RWPE2 (cell line): ENCODE measurements around the gene MAPK14.
"Not testable (repeated sequence)": the region's sequence is repeated elsewhere in the genome, so short reads cannot be mapped to it uniquely, and the experiment has no call there.

Experiments
- ATAC-seq: fragments of 200-7000 bp; cut with Tn5 transposase; 3 replicates; pipeline ENCODE4 v1.9.1; 2021; ENCODE audit warnings: low read depth
- DNase-seq: peaks from one replicate; pipeline ENCODE4 v3.0.0-alpha.2; 2020; ENCODE audit warnings: low spot score
- H3K27ac ChIP-seq: fragments of 450-650 bp; 2 replicates; pipeline ENCODE4 v1.5.1; 2017; ENCODE audit warnings: mild to moderate bottlenecking; ENCODE audit not compliant: poor library complexity, severe bottlenecking
- H3K27me3 ChIP-seq: fragments of 250-450 bp; sonication (Bioruptor Pico); 2 replicates; pipeline ENCODE4 v1.5.1; 2021; ENCODE audit warnings: mild to moderate bottlenecking, moderate library complexity; ENCODE audit not compliant: insufficient read depth, poor library complexity, severe bottlenecking
- H3K36me3 ChIP-seq: fragments of 250-450 bp; sonication (Bioruptor Pico); 2 replicates; pipeline ENCODE4 v1.5.1; 2020; ENCODE audit warnings: low read depth, mild to moderate bottlenecking, moderate library complexity
- H3K4me1 ChIP-seq: fragments of 250-450 bp; sonication (Bioruptor Pico); 2 replicates; pipeline ENCODE4 v1.5.1; 2021; ENCODE audit warnings: mild to moderate bottlenecking, moderate library complexity; ENCODE audit not compliant: insufficient read depth, poor library complexity, severe bottlenecking
- H3K4me3 ChIP-seq: fragments of 250-450 bp; sonication (Bioruptor Pico); 2 replicates; pipeline ENCODE4 v1.5.1; 2021; ENCODE audit warnings: mild to moderate bottlenecking, moderate library complexity; ENCODE audit not compliant: severe bottlenecking
- H3K9me3 ChIP-seq: fragments of 250-450 bp; sonication (Bioruptor Pico); 2 replicates; pipeline ENCODE4 v1.5.1; 2021; ENCODE audit warnings: mild to moderate bottlenecking, moderate library complexity; ENCODE audit not compliant: severe bottlenecking
- CTCF ChIP-seq: fragments of 450-650 bp; IDR thresholded peaks from one replicate; pipeline ENCODE4 v1.5.1; 2017; ENCODE audit warnings: mild to moderate bottlenecking, moderate library complexity; ENCODE audit not compliant: poor library complexity, severe bottlenecking

The MAPK14 gene

DNA sequence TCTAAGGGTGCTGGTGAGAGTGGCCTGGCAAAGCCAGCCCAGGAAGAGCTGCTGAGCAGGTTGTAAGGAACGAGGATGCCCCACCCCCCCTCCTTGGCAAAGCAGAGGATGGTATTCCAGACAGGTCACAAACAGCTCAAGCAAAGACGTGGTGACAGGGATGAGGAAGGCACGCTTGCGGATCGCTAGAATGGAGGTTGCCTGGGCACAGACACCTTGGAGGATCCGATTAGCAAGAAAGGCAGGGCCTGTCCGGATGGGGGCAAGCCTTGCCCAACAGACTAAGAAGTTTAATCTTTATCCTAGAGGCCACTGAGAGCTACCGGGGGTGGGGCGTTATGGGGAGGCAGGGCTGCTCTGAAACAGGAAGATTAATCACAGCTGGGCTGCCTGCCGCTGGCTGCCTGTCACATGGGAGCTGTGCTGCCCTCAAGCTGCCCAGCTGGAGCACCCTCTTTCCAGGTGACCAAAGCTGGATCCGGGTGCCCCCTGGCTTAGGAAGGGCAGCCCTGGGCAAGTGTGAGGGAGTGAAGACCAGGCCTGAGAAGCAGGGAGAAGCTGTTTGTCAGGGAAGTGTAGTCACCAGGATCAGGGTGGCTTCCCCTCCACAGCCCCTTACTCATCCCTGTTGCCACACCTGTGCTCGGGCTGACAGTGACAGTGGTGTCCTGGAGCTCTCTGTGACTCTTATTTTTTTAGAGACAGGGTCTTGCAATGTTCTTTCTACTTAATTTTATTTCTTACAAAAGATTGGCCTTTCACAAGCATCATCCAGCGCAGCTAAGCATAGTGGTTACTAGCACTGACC lies 93.6 kb downstream of the MAPK14 start:
- H3K9me3 ChIP-seq = no peaks in the 10 kb centered on the region
- H3K4me1 ChIP-seq = peaks cover 13% of the 10 kb centered on the region
- no peak for DNase-seq
- peak; percentile 77 for ATAC-seq
- no peaks in the 10 kb centered on the region for H3K27me3 ChIP-seq
- peak overlapping the region; percentile 34 for H3K27ac ChIP-seq
- H3K4me3 ChIP-seq = no peak overlapping the region
- TF ChIP-seq CTCF = peak; percentile 13
- H3K36me3 ChIP-seq = no peaks in the 10 kb centered on the region

GRCh38 chr6:36121787-36122494 lies 94.3 kb downstream of the MAPK14 start:
- H3K36me3 ChIP-seq = no peaks in the 10 kb centered on the region
- peaks cover 18% of the 10 kb centered on the region for H3K4me1 ChIP-seq
- no peak for ATAC-seq
- DNase-seq = no peak
- H3K27me3 ChIP-seq = no peaks in the 10 kb centered on the region
- no peak overlapping the region for H3K4me3 ChIP-seq
- no peak for TF ChIP-seq CTCF
- H3K9me3 ChIP-seq = no peaks in the 10 kb centered on the region
- H3K27ac ChIP-seq = peak overlapping the region; percentile 34

- no peaks in the 10 kb centered on the region for H3K9me3 ChIP-seq
- peaks cover 25% of the 10 kb centered on the region for H3K4me1 ChIP-seq
- H3K36me3 ChIP-seq = no peaks in the 10 kb centered on the region
- no peak for TF ChIP-seq CTCF
- H3K27ac ChIP-seq = no peak overlapping the region
- H3K27me3 ChIP-seq = no peaks in the 10 kb centered on the region
- DNase-seq = no peak
- H3K4me3 ChIP-seq = no peak overlapping the region
- ATAC-seq = no peak
Observed at GRCh38 chr6:36122495-36123269, 95.1 kb downstream of the MAPK14 start.

DNA sequence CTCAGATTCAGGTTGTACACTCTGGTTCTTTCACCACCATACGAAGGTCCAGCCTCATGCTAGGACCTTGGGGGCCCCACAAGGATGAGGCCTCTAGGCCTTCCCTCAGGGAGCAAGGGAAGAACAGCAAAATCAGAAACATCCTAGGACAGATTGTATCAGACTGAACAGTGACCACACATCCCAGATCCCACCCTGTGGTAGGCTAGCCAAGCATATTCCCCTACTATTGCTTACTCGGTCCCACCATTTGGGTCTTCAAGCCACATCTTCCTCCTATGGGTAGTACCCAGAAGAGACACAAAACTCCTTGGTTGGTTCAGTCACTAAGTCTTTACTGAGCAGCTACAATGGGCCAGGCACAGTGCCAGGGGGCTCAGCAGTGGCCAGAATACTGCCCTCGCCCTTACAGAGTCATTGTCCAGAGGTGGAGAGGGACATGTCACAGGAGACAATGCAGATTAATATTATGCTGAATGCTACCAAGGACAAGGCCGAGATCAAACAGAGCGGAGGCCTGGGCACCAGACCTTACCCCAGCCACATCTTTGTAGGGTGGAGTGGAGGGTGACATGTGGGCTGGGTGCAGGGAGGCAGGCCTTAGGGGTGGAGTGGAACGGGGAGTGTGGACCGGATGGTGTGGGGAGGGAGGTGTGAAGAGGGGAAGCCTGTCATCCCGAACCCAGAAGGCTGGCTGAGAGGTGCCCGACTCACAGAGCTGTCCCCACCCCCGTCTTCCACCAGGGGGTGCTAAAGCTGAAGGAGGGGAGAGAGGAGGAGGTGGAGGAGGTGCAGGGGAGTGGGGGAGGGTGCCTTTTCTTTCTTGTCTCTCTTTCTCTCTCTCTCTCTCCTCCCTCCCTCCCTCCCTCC lies 95.9 kb downstream of the MAPK14 start:
- peak; percentile 56 for TF ChIP-seq CTCF
- ATAC-seq = peak; percentile 51
- DNase-seq = no peak
- H3K27me3 ChIP-seq = no peaks in the 10 kb centered on the region
- peaks cover 33% of the 10 kb centered on the region for H3K4me1 ChIP-seq
- no peaks in the 10 kb centered on the region for H3K36me3 ChIP-seq
- H3K27ac ChIP-seq = no peak overlapping the region
- no peaks in the 10 kb centered on the region for H3K9me3 ChIP-seq
- no peak overlapping the region for H3K4me3 ChIP-seq

GRCh38 chr6:36124346-36124745 lies 96.7 kb downstream of the MAPK14 start:
- ATAC-seq, H3K27ac ChIP-seq, DNase-seq, H3K4me3 ChIP-seq, H3K36me3 ChIP-seq, H3K9me3 ChIP-seq, H3K27me3 ChIP-seq: not testable (repeated sequence)
- H3K4me1 ChIP-seq = peaks cover 36% of the 10 kb centered on the region
